ENCODE measurements around the gene ATL3. TPM values are rescaled to one million over a fixed set of nuclear protein-coding genes. Genes with fewer than 3 reads are reported as not detected.
"Not testable (repeated sequence)": the region's sequence is repeated elsewhere in the genome, so short reads cannot be mapped to it uniquely, and the experiment has no call there.

Gene ATL3
- total RNA-seq, 1 experiment from 2014 or later: 25.7 TPM

- no peak for DNase-seq (ENCODE audit: low spot score)
These were observed 81.0 kb downstream of the ATL3 start for GRCh38 chr11:63590024-63590788.

- DNase-seq (ENCODE audit: low spot score): no peak
These were observed 82.2 kb downstream of the ATL3 start for GRCh38 chr11:63589000-63589399.

GRCh38 chr11:63586451-63587166 is 84.6 kb downstream of the ATL3 start:
- no peak for DNase-seq (ENCODE audit: low spot score)

- no peak for DNase-seq (ENCODE audit: low spot score)
These were observed 87.9 kb downstream of the ATL3 start for GRCh38 chr11:63583357-63583677.

- DNase-seq (ENCODE audit: low spot score): peak; percentile 65
These were observed 90.0 kb downstream of the ATL3 start for GRCh38 chr11:63581224-63581623.

DNA sequence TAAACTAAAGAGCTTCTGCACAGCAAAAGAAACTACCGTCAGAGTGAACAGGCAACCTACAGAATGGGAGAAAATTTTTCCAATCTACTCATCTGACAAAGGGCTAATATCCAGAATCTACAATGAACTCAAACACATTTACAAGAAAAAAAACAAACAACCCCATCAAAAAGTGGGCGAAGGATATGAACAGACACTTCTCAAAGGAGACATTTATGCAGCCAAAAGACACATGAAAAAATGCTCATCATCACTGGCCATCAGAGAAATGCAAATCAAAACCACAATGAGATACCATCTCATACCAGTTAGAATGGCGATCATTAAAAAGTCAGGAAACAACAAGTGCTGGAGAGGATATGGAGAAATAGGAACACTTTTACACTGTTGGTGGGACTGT is 92.3 kb downstream of the ATL3 start:
- not testable (repeated sequence) for DNase-seq (ENCODE audit: low spot score)

DNA sequence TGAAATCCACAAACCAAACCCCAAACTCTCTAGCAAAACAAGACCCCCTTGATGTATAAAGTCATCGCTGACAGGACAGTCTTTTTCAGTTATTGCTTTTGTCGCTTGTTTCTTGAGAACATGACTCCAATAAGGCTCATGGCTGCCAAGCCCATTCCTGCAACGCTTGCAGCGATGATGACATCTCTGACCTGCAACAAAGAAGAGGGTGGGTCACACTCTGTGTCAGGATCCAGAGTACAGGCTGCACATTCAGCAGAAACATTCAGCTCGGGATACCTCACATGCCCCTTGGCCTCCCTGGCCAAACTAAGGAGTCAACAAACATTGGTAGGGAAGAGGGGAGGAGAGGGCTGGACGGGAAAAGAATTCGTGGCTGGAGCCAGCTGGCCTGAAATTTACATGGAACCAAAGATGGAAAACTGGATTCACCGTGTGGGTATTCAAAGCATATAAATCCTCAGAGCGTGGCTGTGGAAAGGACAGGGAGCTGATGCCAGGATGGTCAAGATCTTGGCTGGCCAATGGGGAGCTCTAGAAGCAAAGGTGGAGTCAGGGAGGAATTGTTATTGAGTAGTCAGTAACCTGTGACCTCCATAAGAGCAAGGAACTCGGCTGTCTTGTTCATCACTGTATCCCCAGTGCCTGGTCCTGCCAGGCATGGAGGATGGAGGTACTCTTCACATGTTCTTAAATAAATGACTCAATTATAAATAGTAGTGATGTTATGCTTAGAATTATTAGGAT is 96.1 kb downstream of the ATL3 start:
- DNase-seq (ENCODE audit: low spot score): peak; percentile 76

Small RNA genes within 50 kb of the gene (small RNA-seq; reads per million reads assigned to genes)
- gene AP000753.3: not detected

Other genes starting within 250 kb of the ATL3 start
- 0.21 and 0.79 TPM in 2 replicates for gene PLAAT5, start 180.2 kb downstream of the ATL3 start, total RNA-seq (2014; rRNA removed; shearing (Covaris generic))
- gene LGALS12, start 165.3 kb downstream of the ATL3 start, total RNA-seq (2014; rRNA removed; shearing (Covaris generic)): not detected in 2 replicates
- gene PLAAT4, start 134.6 kb downstream of the ATL3 start, total RNA-seq (2014; rRNA removed; shearing (Covaris generic)): 61.8 and 73.6 TPM in 2 replicates
- 0.57 and 4.2 TPM in 2 replicates for gene PLAAT2, start 108.0 kb downstream of the ATL3 start, total RNA-seq (2014; rRNA removed; shearing (Covaris generic))
- 324 and 325 TPM in 2 replicates for gene PLAAT3, start 56.9 kb downstream of the ATL3 start, total RNA-seq (2014; rRNA removed; shearing (Covaris generic))
- 84.2 and 89.2 TPM in 2 replicates for gene RTN3, start 10.1 kb upstream of the ATL3 start, total RNA-seq (2014; rRNA removed; shearing (Covaris generic))
- 22.1 and 35.2 TPM in 2 replicates for gene ZFTA, start 97.4 kb upstream of the ATL3 start, total RNA-seq (2014; rRNA removed; shearing (Covaris generic))
- 37.6 and 44.9 TPM in 2 replicates for gene SPINDOC, start 142.1 kb upstream of the ATL3 start, total RNA-seq (2014; rRNA removed; shearing (Covaris generic))
- 75.6 and 96.1 TPM in 2 replicates for gene MARK2, start 167.7 kb upstream of the ATL3 start, total RNA-seq (2014; rRNA removed; shearing (Covaris generic))
- gene RCOR2, start 245.8 kb upstream of the ATL3 start, total RNA-seq (2014; rRNA removed; shearing (Covaris generic)): 0.37 and 2.0 TPM in 2 replicates